HCT116 (cell line): ENCODE results near the gene LAD1. TPM values are rescaled to one million over a fixed set of nuclear protein-coding genes. Genes with fewer than 3 reads are reported as not detected.

ENCODE experiments used
- ATAC-seq: fragments of 200-7000 bp; cut with Tn5 transposase; 2 replicates; pipeline ENCODE4 v1.9.1; 2020; ENCODE audit warnings: mild to moderate bottlenecking, moderate library complexity
- BruUV-seq: library from RNA; stranded (reverse); fragments of 400-500 nt; replicated peaks from 2 replicates; lab custom pipeline; 2021; lab: Mats Ljungman, UMichigan
- CTCF ChIA-PET: fragments of 300-600 bp; sonication (Branson Sonifier 250); formaldehyde crosslinking; loops from one replicate; lab custom pipeline; 2021; ENCODE audit warnings: antibody characterized with exemption; lab: Charles Lee
- POLR2A ChIA-PET: fragments of 300-600, 350-600 bp; sonication (Branson Sonifier 250); formaldehyde crosslinking; loops from one replicate; lab custom pipeline; 2021; ENCODE audit warnings: antibody characterized with exemption; lab: Charles Lee
- RAD21 ChIA-PET, 2 experiments: fragments of 300-600 bp; sonication (Branson Sonifier 250); formaldehyde crosslinking; loops; one replicate each; lab custom pipeline; 2023; ENCODE audit warnings: low total read pairs in 2 of 2; ENCODE audit not compliant: uncharacterized antibody in 2 of 2, unreplicated experiment in 2 of 2, low non-redundant PET in 1 of 2; lab: Charles Lee
- DNase-seq: peaks from one replicate; pipeline ENCODE4 v3.0.0-alpha.2; 2010; ENCODE audit warnings: low read depth, low spot score
- H2AFZ ChIP-seq: fragments of 200-600 bp; shearing (Covaris generic), sonication (generic); 2 replicates; pipeline ENCODE4 v1.6.1; 2017; ENCODE audit warnings: low read depth, mixed run types, mixed read lengths, antibody characterized with exemption, low read length; ENCODE audit not compliant: poor library complexity, severe bottlenecking
- H3K27ac ChIP-seq: 2 replicates; pipeline ENCODE4 v1.5.1; 2012; ENCODE audit warnings: low read depth, low read length
- H3K27me3 ChIP-seq: fragments of 200-600 bp; sonication (generic); 2 replicates; pipeline ENCODE4 v1.6.1; 2016; ENCODE audit warnings: mixed run types, low read length, mixed read lengths; ENCODE audit not compliant: insufficient read depth
- H3K36me3 ChIP-seq, 2 experiments: fragments of 200-500 bp in 1 of 2; fragments of 200-600 bp in 1 of 2; sonication (Bioruptor generic) in 1 of 2; sonication (generic) in 1 of 2; 2 replicates each; pipeline versions ENCODE4 v1.5.1 to v1.6.1; 2014 to 2016; ENCODE audit warnings: low read length in 2 of 2, inconsistent platforms in 1 of 2, mixed read lengths in 1 of 2, mixed run types in 1 of 2; ENCODE audit not compliant: insufficient read depth in 2 of 2, control insufficient read depth in 1 of 2
- H3K4me1 ChIP-seq, 2 experiments: fragments of 200-600 bp in 1 of 2; sonication (generic) in 1 of 2; 2 replicates each; pipeline versions ENCODE4 v1.5.1 to v1.6.1; 2012 to 2017; ENCODE audit warnings: low read length in 2 of 2, inconsistent platforms in 1 of 2, mild to moderate bottlenecking in 1 of 2, mixed read lengths in 1 of 2, mixed run types in 1 of 2, moderate library complexity in 1 of 2; ENCODE audit not compliant: insufficient read depth in 2 of 2, control insufficient read depth in 1 of 2
- H3K4me2 ChIP-seq: fragments of 200-600 bp; sonication (generic); 2 replicates; pipeline ENCODE4 v1.6.1; 2017; ENCODE audit warnings: mixed run types, low read length, mixed read lengths
- H3K4me3 ChIP-seq, 2 experiments: fragments of 200-600 bp in 1 of 2; sonication (generic) in 1 of 2; replicated peaks in 1 of 2; 2 replicates each; pipeline ENCODE4 v1.5.1; 2011 to 2016; ENCODE audit warnings: low read length in 2 of 2, control low read depth in 1 of 2, low read depth in 1 of 2, mild to moderate bottlenecking in 1 of 2, mixed read lengths in 1 of 2, mixed run types in 1 of 2
- H3K79me2 ChIP-seq: fragments of 200-600 bp; sonication (generic); 2 replicates; pipeline ENCODE4 v1.6.1; 2017; ENCODE audit warnings: mild to moderate bottlenecking, mixed run types, low read length, moderate library complexity, mixed read lengths; ENCODE audit not compliant: insufficient read depth
- H3K9ac ChIP-seq: fragments of 200-600 bp; sonication (generic); 2 replicates; pipeline ENCODE4 v1.6.1; 2016; ENCODE audit warnings: low read length, mixed read lengths
- H3K9me2 ChIP-seq: fragments of 200-600 bp; sonication (generic), shearing (Covaris generic); 2 replicates; pipeline ENCODE4 v1.6.1; 2017; ENCODE audit warnings: mixed run types, mild to moderate bottlenecking, moderate library complexity; ENCODE audit not compliant: insufficient read depth
- H3K9me3 ChIP-seq, 2 experiments: fragments of 200-500 bp in 1 of 2; fragments of 200-600 bp in 1 of 2; sonication (Bioruptor generic) in 1 of 2; sonication (generic) in 1 of 2; 2 replicates each; pipeline ENCODE4 v1.6.1; 2014 to 2017; ENCODE audit warnings: low read length in 2 of 2, mixed read lengths in 2 of 2, inconsistent platforms in 1 of 2, low read depth in 1 of 2, mild to moderate bottlenecking in 1 of 2, mixed run types in 1 of 2, moderate library complexity in 1 of 2; ENCODE audit not compliant: control insufficient read depth in 1 of 2, insufficient read depth in 1 of 2
- H4K20me1 ChIP-seq: fragments of 200-600 bp; sonication (generic), shearing (Covaris generic); 2 replicates; pipeline ENCODE4 v1.6.1; 2017; ENCODE audit warnings: mixed run types, mild to moderate bottlenecking, moderate library complexity; ENCODE audit not compliant: insufficient read depth
- CEBPB ChIP-seq: IDR thresholded peaks from 2 replicates; pipeline ENCODE4 v1.6.1; 2012; ENCODE audit warnings: low read depth
- MAX ChIP-seq: IDR thresholded peaks from 2 replicates; pipeline ENCODE4 v1.6.1; 2012
- POLR2AphosphoS5 ChIP-seq: IDR thresholded peaks from 2 replicates; pipeline ENCODE4 v1.6.1; 2011; ENCODE audit warnings: mild to moderate bottlenecking, low read depth, low read length, moderate library complexity
- SIN3A ChIP-seq: IDR thresholded peaks from 2 replicates; pipeline ENCODE4 v1.6.1; 2012; ENCODE audit warnings: low read depth
- SRF ChIP-seq: IDR thresholded peaks from 2 replicates; pipeline ENCODE4 v1.6.1; 2012; ENCODE audit warnings: low read depth
- TCF7L2 ChIP-seq: IDR thresholded peaks from 2 replicates; pipeline ENCODE4 v1.7.0; 2011; ENCODE audit warnings: borderline replicate concordance, inconsistent platforms; ENCODE audit not compliant: insufficient read depth, insufficient read length; ENCODE audit errors: extremely low read depth
- ZNF274 ChIP-seq: fragments of 200-500 bp; sonication (Bioruptor generic); IDR thresholded peaks from 2 replicates; pipeline ENCODE4 v1.6.1; 2014; ENCODE audit warnings: mild to moderate bottlenecking, low read depth, low read length, inconsistent platforms
- intact Hi-C: fragments of 100-400 bp; cut with micrococcal nuclease; formaldehyde crosslinking; loops from 2 replicates; pipeline ENCODE4 v1.10.0; 2022
- total RNA-seq: library from RNA; stranded (reverse); gene quantifications from one replicate; pipeline ENCODE4 v1.2.1, GENCODE V29; 2021; ENCODE audit not compliant: unreplicated experiment
- TF ChIP-seq, protein P1 (sequence below): IDR thresholded peaks from 2 replicates; pipeline ENCODE4 v1.6.1; 2012; ENCODE audit warnings: low read depth

The LAD1 gene
- total RNA-seq, 1 experiment from 2014 or later = 56.1 TPM

- no peak overlapping the region for H2AFZ ChIP-seq
- POLR2A ChIA-PET = interaction anchor here (1.3 kb wide), 1 partner anchor 28 kb away, joined by 4 read pairs; no protein-coding TSS in a partner anchor
- intact Hi-C loops = no loop called here
- no peak overlapping the region for H3K9ac ChIP-seq
- H3K27ac ChIP-seq = no peak overlapping the region
- peaks cover 13 to 19% of the 10 kb centered on the region in 2 experiments for H3K4me1 ChIP-seq
- DNase-seq = no peak
- TF ChIP-seq ZNF274 = no peak
- TF ChIP-seq TCF7L2 = no peak
- TF ChIP-seq POLR2AphosphoS5 = no peak
- no peak for TF ChIP-seq MAX
- no peak for TF ChIP-seq SRF
- TF ChIP-seq SIN3A = no peak
- TF ChIP-seq, protein P1, sequence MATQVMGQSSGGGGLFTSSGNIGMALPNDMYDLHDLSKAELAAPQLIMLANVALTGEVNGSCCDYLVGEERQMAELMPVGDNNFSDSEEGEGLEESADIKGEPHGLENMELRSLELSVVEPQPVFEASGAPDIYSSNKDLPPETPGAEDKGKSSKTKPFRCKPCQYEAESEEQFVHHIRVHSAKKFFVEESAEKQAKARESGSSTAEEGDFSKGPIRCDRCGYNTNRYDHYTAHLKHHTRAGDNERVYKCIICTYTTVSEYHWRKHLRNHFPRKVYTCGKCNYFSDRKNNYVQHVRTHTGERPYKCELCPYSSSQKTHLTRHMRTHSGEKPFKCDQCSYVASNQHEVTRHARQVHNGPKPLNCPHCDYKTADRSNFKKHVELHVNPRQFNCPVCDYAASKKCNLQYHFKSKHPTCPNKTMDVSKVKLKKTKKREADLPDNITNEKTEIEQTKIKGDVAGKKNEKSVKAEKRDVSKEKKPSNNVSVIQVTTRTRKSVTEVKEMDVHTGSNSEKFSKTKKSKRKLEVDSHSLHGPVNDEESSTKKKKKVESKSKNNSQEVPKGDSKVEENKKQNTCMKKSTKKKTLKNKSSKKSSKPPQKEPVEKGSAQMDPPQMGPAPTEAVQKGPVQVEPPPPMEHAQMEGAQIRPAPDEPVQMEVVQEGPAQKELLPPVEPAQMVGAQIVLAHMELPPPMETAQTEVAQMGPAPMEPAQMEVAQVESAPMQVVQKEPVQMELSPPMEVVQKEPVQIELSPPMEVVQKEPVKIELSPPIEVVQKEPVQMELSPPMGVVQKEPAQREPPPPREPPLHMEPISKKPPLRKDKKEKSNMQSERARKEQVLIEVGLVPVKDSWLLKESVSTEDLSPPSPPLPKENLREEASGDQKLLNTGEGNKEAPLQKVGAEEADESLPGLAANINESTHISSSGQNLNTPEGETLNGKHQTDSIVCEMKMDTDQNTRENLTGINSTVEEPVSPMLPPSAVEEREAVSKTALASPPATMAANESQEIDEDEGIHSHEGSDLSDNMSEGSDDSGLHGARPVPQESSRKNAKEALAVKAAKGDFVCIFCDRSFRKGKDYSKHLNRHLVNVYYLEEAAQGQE = no peak
- no peak for TF ChIP-seq CEBPB
- H4K20me1 ChIP-seq = no peaks in the 10 kb centered on the region
- H3K4me3 ChIP-seq = no peak overlapping the region
- no peak overlapping the region for H3K4me2 ChIP-seq
- H3K79me2 ChIP-seq = no peaks in the 10 kb centered on the region
- CTCF ChIA-PET = interaction anchor here (1.4 to 3.1 kb wide), 3 partner anchors 15 to 79 kb away, joined by 3 to 11 read pairs (median 8); no protein-coding TSS in a partner anchor
- ATAC-seq = no peak
- RAD21 ChIA-PET = no interaction called here
- no TSS peak for BruUV-seq
- H3K27me3 ChIP-seq = no peaks in the 10 kb centered on the region
- no peaks in the 10 kb centered on the region for H3K9me2 ChIP-seq
- H3K36me3 ChIP-seq = no peaks in the 10 kb centered on the region
- H3K9me3 ChIP-seq = no peaks in the 10 kb centered on the region
Measured at GRCh38 chr1:201433609-201434008, 34.5 kb upstream of the LAD1 start.
